Measurements from ENCODE around the gene EIF3C.
"Not testable (repeated sequence)": the region's sequence is repeated elsewhere in the genome, so short reads cannot be mapped to it uniquely, and the experiment has no call there.

Gene EIF3C

DNA sequence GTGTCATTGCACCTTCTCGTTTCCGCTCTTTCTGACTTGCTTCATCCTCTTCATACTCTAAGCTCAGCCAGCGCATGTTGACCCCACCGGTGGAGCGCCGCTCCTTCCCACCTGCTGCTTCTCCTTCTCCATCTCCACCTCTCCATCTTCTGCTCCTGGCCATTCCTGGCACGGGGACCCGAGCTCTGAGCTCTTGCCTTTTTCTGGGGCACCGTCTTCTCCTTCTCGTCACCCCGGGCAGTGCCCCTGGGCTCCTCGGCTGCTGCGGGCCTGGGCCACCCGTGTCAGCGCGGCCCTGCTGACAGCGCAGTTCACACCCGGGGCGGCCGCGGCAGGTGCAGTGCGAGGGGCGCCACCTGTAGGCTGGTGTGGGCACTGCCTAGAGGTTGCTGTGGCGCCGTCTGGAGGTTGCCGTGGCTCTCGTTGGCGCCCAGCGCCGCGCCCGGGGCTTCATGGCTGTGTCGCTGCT, 38.8 kb downstream of the EIF3C start:
- peak; percentile 19 to 27 for DNase-seq (ENCODE audit: low read depth in 1 of 2, low spot score in 1 of 2)

GRCh38 chr16:28750469-28751067, 39.3 kb downstream of the EIF3C start:
- DNase-seq (ENCODE audit: low read depth in 1 of 2, low spot score in 1 of 2), result not testable (repeated sequence)

DNA sequence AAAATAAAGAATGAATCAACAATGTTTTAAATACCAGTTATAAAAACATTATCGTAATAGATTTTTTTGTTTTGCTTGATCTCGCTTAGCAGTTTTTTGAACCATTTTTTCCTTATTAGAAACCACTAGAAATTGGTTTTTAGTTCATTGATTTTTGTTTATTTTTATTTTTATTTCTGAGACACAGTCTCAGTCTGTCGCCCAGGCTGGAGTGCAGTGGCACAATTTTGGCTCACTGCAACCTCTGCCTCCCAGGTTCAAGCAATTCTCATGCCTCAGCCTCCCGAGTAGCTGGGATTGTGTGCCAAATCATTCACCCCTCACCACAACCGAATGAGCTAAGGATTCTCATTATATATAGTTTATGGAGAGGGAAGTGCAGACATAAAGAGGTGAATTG, 40.2 kb downstream of the EIF3C start, which contains the start of gene NPIPB9:
NPIPB9 (plus strand) TSS at position 301 of the 400 bp plus-strand sequence.
- DNase-seq (ENCODE audit: low read depth in 1 of 2, low spot score in 1 of 2), result not testable (repeated sequence)

GRCh38 chr16:28781697-28782096, 70.4 kb downstream of the EIF3C start:
- DNase-seq (ENCODE audit: low read depth in 1 of 2, low spot score in 1 of 2), result not testable (repeated sequence)

GRCh38 chr16:28782357-28782756, 71.1 kb downstream of the EIF3C start:
- DNase-seq (ENCODE audit: low read depth in 1 of 2, low spot score in 1 of 2), result not testable (repeated sequence)

All from stimulated activated CD4-positive, alpha-beta T cell treated with anti-CD3 and anti-CD28 coated beads, Interleukin-15, amount 100 ng/mL, for 1 hour (primary cell).